Right lobe of liver (tissue), 5 donors: ENCODE data around the gene LETM1. TPM values are rescaled to one million over a fixed set of nuclear protein-coding genes. Genes with fewer than 3 reads are reported as not detected.

Experiments
- total RNA-seq, 6 experiments: library from RNA; depleted of rRNA in 2 of 6; stranded (reverse); fragments of >200 nt in 2 of 6; fragmentation: NEBNext Ultra II Directional in 3 of 6; extraction: Animal tissue kit (Norgen Biotek cat#: 25700) in 3 of 6; gene quantifications; one replicate each; pipeline versions ENCODE4 v1.1.0 to v1.2.4, GENCODE V29; 2016 to 2023
- donor health status: DM: no; HTN: no; CAD: no.
- donor health status: DM: no; HTN: no; CAD: no.
- donor health status: DM: no; HTN: yes; CAD: no.
- donor health status: DM: no; HTN: yes; CAD: no.

LETM1 gene
- total RNA-seq, 6 experiments from 2014 or later: 18.1 to 31.0 (median 25.6) TPM

Other genes starting within 250 kb of the LETM1 start
- 1 to 10 TPM in 2 of 6 experiments, under 1 TPM in 4; 0.56 to 3.5 (median 0.74) TPM for gene FAM53A, start 171.8 kb downstream of the LETM1 start, total RNA-seq
- gene SLBP, start 143.8 kb downstream of the LETM1 start, total RNA-seq: 10 to 100 TPM; 13.1 to 30.8 (median 14.7) TPM
- 10 to 100 TPM; 13.8 to 51.0 (median 25.4) TPM for gene TMEM129, start 134.8 kb downstream of the LETM1 start, total RNA-seq
- gene TACC3, start 134.6 kb downstream of the LETM1 start, total RNA-seq: 1 to 10 TPM; 2.2 to 5.7 (median 4.8) TPM
- 10 to 100 TPM; 14.3 to 30.0 (median 25.7) TPM for gene FGFR3, start 62.9 kb downstream of the LETM1 start, total RNA-seq
- 10 to 100 TPM; 11.4 to 19.4 (median 14.0) TPM for gene NSD2, start 15.2 kb upstream of the LETM1 start, total RNA-seq
- 10 to 100 TPM in 2 of 6 experiments, 1 to 10 TPM in 4; 6.6 to 14.7 (median 8.7) TPM for gene NELFA, start 152.8 kb upstream of the LETM1 start, total RNA-seq
- under 1 TPM in 2 of 6 experiments, not detected in 4; 0.02 to 0.05 TPM for gene NAT8L, start 203.2 kb upstream of the LETM1 start, total RNA-seq